Hematopoietic multipotent progenitor cell treated with erythropoietin and hydrocortisone succinate and interleukin-3 and kit ligand, for 15 days (in vitro differentiated cells): ENCODE measurements around the gene RPL36AL.
"Not testable (repeated sequence)": the region's sequence is repeated elsewhere in the genome, so short reads cannot be mapped to it uniquely, and the experiment has no call there.

Source experiments
- DNase-seq: peaks from one replicate; pipeline ENCODE4 v3.0.0-alpha.2; 2015; ENCODE audit warnings: low spot score

Gene RPL36AL

DNA sequence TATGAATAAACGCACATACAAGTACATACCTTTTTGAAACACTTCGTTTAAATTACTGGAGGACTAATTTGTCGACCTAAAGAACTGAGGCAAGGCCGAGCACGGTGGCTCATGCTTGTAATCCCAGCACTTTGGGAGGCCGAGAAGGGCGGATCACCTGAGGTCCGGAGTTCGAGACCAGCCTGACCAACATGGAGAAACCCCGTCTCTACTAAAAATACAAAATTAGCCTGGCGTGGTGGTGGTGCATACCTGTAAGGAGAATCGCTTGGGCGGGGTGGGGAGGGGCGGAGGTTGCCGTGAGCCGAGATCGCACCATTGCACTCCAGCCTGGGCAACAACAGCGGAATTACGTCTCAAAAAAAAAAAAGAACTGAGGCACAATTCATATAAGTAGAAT is 1.2 kb downstream of the RPL36AL start:
- not testable (repeated sequence) for DNase-seq

DNA sequence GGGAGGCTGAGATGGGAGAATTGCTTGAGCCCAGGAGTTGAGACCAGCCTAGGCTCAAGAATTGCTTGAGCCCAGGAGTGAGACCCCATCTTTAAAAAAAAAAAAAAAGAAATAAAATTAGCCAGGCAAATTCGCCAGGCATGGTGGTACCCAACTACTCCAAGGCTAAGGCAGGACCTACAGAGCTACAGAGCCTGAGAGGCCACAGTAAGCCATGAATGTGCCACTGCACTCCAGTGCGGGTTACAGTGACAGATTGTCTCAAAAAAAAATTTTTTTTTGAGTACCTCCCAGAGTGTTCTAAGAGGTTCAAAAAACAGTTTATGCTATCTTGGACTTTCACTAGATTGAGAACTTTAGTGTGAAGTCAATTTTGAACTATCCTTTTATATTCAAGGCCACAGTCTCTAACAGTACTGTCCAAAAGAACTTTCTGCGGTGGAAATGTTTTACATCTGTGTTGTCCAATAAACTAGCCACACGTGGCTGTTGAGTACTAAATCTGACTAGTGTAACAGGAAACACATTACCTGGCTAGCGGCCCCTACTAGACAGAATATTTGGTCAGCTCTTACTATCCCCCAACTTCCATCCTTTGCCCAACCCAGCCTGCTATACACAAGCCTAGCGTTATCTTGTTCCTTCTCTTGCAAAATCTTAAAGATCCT is 2.4 kb downstream of the RPL36AL start:
- no peak for DNase-seq

DNA sequence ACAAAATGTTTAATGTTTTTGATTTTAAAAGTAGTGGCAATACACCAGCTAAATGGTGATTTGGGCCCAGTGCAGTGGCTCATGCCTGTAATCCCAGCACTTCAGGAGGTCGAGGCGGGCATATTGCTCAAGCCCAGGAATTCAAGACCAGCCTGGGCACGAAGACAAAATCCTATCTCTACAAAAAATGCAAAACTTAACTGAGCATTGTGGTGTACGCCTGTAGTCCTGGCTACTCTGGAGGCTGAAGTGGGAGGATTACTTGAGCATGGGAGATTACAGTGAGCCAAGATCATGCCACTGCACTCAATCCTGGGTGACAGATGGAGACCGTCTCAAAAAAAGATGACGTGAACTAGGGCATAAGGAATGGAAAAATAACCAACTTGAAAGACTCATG is 4.7 kb downstream of the RPL36AL start:
- peak; percentile 43 for DNase-seq

DNA sequence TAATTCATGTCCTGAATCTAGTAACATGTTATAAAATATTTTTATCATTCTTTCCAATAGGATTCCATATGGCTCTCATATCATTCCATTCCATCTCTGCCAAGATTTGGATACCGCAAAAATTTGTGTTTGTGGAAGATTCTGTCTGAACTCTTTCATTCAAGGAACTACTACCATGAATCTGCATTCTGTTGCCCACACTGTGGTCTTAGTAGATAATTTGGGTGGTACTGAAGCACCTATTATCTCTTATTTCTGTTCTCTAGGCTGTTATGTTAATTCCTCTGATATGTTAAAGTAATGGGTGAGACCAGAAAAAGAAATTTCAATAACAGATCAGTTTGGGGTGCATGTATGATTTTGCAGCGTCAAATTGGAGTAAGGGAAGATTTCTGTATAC is 6.2 kb downstream of the RPL36AL start:
- peak; percentile 22 for DNase-seq

DNA sequence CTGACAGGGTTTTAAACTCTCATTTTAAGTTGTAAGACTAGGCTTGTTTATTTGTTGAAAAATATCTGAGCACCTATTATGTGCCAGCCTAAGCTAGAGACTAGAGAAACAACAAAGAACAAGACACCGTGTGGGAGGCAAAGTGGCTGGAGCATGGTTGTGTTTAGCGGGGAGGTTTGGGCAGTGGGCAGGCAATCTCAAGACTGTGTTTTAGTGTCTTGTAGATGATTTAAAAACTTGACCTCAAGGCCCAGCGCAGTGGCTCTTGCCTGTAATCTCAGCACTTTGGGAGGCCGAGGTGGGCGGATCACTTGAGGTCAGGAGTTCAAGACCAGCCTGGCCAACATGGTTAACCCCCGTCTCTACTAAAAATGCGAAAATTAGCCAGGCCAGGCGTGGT is 7.8 kb downstream of the RPL36AL start:
- DNase-seq: no peak

DNA sequence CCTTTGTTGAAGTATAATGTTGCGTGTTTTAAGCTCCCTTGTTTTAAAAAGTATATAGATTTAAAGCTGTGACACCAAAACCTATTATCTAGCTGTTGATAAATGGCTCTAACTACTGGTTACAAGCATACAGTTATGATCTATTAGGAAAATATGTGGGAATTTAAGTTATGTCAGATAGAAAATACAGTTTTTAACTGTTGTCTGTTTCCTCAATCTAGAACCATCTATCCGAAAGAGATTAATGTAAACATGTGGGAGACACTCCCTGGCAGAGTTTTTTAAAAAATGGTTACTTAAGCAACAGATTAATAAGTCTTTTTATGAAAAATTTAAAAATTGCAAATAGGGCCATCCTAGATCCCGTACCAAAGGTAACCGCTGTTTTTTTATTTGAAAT is 8.2 kb downstream of the RPL36AL start:
- DNase-seq: no peak

DNA sequence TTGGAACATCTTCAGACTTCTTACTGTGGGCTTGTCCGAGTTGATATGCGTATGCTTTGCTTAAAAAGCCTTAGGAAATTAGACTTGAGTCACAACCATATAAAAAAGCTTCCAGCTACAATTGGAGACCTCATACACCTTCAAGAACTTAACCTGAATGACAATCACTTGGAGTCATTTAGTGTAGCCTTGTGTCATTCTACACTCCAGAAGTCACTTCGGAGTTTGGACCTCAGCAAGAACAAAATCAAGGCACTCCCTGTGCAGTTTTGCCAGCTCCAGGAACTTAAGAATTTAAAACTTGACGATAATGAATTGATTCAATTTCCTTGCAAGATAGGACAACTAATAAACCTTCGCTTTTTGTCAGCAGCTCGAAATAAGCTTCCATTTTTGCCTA is 12.8 kb downstream of the RPL36AL start:
- DNase-seq: no peak

DNA sequence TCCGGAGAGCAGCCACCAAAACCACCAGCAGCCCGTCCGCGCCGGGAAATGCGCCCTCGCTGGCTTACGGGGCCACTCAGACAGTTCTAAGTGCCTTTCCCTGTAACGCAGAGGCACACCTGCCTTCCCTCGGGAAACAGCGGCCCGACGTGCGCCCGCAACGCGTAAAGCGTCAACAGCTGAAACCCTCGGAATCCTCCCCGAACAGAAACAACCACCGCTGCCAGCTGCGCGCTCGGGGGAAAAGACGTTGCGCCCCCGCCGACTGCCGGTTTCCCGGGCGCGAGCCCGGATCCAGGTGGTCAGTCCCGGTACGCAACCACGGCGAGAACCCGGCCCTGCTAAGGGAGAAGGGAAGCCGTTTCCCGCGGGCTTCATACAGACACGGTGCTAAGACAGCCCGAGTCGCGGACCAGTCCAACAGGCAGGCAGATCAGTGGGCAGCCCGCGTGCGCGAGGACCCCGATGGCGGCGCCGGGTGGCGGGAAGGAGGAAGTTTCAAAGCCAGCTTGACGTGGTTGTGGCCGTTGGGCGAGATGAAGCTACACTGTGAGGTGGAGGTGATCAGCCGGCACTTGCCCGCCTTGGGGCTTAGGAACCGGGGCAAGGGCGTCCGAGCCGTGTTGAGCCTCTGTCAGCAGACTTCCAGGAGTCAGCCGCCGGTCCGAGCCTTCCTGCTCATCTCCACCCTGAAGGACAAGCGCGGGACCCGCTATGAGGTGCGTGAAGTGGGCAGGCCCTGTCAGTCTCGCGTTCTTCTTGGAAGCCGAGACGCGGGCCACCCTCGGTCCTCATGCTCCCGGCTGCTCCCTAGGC is 21.7 kb downstream of the RPL36AL start, which contains the start of gene LRR1:
LRR1 (plus strand) TSS at position 456 of the 816 bp plus-strand sequence; CDS start at position 537, 81 bp downstream.
- DNase-seq: peak; percentile 85

DNA sequence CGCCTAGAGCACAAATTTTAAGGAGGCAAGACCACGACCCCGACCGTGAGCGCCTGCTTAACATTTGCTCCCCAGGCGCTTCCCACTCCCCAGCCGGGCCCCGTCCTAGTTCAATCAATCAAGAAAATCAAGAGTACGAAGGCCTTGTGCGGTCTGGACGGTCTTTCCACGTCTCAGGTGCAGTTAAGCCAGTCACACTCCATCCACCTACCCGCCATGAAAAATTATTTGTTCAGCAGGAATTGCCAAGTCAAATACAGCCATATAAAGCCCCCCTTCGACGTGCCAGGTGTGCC is 22.3 kb downstream of the RPL36AL start:
- no peak for DNase-seq

DNA sequence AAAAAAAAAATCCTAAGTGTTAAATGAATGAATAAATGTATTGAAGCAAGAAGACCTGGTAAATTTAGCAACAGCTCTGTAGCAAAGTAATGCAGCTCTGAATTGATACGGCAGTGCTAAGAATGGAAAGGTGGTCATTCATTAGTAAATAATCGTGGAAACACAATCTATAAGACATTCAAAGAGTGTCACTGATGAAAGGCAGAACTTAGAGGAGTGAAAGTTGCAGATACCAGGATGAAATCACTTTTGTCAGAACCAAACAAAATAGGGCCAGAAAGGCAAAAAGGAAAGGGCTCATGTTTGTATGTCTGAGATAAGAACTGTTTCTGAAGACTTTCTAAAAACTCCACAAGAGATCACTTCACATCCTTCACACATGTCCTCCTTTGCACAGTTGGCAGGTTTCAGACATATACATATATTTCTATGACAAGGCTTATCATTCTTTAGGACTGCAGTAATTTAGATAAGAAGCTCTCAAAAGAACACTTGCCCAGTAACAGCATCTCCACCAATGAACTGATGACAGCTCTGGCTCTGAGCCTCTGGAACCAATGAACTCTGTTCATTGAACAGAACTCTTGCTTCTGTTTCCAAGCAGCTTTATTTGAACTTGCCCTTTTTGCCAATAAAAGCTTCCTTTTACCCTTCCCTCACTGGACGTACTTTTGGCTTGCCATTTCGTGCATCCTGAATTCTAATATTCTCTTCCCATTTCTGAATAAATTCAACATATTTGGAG is 25.9 kb downstream of the RPL36AL start:
- peak; percentile 76 for DNase-seq

DNA sequence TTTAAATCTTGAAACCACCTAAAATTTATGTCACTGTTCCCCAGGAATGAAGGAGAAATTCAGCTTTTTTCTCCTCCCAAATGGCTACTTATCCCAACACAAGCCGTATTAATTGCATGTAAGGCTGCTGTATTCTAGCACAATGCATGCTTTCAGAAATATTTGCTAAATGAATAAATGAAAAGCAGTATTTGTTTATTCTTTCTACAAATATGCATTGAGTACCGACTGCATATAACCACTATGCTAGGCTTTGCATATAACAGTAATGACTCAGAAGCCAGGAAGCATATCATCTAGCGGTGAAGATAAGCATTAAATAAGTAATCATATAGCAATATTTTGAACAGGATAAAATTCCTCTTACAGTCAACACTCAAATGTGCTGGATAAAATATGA is 27.4 kb downstream of the RPL36AL start:
- DNase-seq: no peak

DNA sequence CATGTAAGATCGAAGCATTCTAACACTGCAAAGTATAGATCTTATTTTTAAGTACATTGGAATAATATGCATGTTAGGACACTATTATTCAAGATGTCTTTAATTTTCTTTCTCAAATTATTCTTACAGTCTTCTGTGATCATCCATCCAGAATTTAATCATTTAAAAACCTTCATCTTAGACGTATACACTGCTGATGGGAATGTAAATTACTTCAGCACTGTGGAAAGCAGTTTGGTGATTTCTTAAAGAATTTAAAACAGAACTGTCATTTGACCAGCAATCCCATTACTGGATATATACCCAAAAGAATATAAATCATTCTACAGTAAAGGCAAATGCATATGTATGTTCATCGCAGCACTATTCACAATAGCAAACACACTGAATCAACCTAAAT is 31.0 kb downstream of the RPL36AL start:
- no peak for DNase-seq

DNA sequence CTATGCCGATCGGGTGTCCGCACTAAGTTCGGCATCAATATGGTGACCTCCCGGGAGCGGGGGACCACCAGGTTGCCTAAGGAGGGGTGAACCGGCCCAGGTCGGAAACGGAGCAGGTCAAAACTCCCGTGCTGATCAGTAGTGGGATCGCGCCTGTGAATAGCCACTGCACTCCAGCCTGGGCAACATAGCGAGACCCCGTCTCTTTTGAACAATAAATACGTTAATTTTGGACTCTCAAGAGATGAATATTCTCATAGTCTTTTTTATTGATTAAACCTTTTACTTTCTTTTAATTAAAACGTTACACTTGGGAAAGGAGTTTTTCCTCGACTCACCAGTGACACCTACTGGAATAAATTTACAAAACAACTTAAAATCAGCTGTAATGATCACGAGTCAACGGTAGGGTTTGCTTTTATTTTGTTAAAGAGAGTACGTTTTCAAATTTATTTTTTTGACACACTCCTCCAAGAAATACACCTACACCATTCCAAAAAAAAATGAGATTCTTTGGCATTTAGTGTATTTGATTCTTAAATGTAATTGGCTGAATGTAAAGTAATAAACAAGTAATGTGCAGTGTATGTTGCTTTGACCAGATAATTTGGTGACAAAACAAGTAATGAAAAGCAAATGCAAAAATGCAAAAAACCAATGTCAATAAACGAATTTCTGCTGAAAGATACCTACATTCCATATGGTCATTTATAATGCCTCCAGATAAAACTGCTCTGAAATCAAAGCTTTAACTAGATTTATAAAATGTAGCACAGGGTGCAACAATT is 33.6 kb downstream of the RPL36AL start:
- DNase-seq: peak; percentile 89

DNA sequence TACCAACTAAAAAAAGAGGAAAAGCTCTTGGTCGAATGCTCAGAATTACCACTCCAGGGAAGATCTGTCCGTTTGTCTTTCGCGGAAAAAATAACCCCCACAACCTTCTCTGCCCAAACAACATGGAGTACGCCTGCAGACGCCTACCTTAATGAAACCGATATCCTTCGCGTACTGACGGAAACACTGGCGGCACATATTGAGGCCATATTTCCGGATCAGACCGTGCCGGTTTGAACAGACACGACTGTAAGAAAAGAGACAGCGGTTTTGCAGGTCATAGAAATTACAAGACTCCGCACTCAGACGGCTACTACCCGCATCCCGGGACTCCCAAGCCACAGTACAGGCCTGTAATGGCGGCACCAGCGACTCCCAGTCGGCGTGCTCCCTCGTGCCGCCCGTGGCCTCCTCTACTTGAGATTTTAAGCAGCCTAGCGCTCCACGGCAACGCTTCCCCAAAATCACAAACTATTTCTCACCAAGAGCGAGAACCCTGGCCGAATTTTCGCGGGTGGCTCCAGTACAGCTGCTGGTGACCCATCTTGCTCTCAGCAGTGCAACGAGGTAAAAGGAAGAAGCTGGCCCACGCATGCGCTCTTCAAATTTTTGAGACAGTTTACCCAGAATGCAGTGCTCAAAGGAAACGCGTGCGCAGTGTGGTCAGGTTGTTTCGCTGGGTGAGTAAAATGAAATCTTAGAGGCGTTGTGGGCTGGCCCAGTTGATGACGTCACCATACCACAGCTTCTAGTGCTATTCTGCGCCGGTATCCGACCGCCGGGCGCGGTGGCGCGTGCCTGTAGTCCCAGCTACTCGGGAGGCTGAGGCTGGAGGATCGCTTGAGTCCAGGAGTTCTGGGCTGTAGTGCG is 34.4 kb downstream of the RPL36AL start, which contains the start of gene RPS29:
RPS29 (minus strand) TSS at position 578 of the 870 bp plus-strand sequence; CDS start at position 544, 34 bp downstream.
- DNase-seq: peak; percentile 99

DNA sequence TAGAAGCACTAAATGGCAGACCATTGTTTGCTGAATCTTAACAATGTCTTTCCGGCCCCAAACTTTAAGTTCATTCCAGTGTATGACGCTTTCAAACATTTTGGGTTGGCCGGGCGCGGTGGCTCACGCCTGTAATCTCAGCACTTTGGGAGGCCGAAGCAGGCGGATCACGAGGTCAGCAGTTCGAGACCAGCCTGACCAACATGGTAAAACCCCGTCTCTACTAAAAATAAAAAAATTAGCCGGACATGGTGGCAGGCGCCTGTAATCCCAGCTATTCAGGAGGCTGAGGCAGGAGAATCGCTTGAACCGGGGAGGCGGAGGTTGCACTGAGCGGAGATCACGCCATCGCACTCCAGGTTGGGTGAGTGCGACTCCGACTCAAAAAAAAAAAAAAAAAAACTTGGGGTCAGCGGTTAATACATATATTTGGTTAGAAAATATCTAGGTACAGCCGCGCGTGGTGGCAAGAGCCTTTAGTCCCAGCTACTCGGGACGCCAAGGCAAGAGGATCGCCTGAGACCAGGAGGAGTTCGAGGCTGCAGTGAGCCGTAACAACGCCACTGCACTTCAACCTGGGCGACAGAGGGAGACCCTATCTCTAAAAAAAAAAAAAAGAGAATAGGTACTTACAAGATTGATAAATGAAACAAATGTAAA is 35.3 kb downstream of the RPL36AL start:
- not testable (repeated sequence) for DNase-seq

DNA sequence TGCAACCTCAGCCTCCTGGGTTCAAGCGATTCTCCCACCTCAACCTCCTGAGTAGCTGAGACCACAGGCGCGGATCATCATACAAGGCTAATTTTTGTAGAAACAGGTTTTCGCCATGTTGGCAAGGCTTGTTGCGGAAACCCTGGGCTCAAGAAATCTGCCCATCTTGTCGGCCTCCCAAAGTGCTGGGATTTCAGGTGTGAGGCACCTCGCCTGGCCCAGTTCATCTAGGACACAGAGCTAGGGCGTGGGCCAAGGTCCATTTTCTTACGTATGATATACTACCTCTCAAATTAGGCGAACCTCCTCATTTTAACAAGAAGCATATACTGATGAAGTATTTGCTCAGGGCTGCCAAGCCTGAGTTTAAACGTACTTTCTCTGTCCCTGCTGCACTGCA is 36.4 kb downstream of the RPL36AL start:
- no peak for DNase-seq

DNA sequence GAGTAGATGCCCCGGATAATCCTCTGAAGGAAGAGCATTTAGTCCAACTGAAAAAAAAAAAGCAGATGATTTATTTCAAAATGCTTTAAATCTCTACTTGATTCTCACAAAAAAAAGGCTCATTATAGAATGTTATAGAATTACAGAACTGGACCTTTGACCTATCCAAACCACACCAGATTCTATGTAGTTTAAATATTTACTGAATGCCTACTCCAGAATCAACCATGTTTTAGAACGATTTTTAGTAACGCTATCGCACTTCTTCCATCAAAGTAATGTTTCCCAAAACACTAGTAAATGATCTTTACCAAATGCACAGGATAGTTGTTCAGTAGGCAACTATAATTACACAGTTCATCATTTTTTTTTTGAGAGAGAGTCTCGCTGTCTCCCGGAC is 36.8 kb downstream of the RPL36AL start:
- no peak for DNase-seq

DNA sequence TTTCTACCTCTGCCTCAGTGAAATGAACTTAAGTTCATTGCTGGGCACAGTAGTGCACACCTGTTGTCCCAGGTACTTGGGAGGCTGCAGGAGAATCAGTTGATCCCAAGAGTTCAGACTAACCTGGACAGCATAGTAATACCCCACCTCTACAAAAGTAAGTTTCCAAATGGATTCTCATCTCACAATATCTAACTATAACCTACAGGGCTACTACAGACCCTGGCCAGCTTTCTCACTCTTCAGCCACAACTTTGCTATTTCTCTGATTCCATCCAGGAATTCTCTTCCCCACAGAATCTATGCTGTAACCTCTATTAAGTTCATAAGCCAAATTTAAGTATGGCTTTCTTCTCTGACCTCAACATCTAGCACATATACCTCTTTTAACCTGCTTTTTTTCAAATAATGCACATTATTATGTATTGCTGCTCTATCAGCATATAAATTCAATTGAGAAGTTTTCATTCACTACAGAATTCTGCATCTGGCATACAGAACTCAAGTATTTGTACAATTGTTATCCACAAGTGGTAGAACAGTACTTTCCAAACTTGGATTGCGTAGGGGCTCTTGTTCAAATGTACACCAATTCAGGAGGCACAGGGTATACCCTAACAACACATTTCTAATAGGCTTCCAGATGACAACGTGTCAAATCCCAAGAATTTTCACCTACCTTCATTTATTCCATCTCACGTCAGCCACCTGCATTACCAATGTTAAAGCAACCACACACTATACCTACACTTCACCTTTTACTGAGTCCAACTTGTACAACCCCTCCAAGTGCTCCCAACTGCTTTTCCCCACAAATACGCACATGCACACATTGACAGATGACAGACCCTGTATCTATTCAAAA is 38.1 kb downstream of the RPL36AL start:
- DNase-seq: no peak
